PFSK-1 (cell line): ENCODE results near the gene FRMD4A.

Source experiments
- FOXP2 ChIP-seq: optimal IDR thresholded peaks from 2 replicates; pipeline ENCODE3; 2011; ENCODE audit warnings: borderline replicate concordance, control low read depth, inconsistent platforms; ENCODE audit not compliant: insufficient read depth; ENCODE audit errors: extremely low read length, extremely low read depth
- POLR2AphosphoS5 ChIP-seq: IDR thresholded peaks from 2 replicates; pipeline ENCODE4 v1.6.1; 2012; ENCODE audit warnings: low read depth, mild to moderate bottlenecking, control low read depth, low read length, moderate library complexity
- REST ChIP-seq, 2 experiments: IDR thresholded peaks; 2 replicates each; pipeline versions ENCODE4 v1.6.1 to v1.8.0; 2011 to 2012; ENCODE audit warnings: low read depth in 2 of 2, low read length in 2 of 2, control low read depth in 1 of 2, inconsistent platforms in 1 of 2, mild to moderate bottlenecking in 1 of 2, moderate library complexity in 1 of 2; ENCODE audit not compliant: insufficient read depth in 1 of 2
- SIN3A ChIP-seq: IDR thresholded peaks from 2 replicates; pipeline ENCODE4 v1.6.1; 2012; ENCODE audit warnings: mild to moderate bottlenecking, low read length, moderate library complexity, borderline replicate concordance; ENCODE audit not compliant: insufficient read depth
- TAF1 ChIP-seq: IDR thresholded peaks from 2 replicates; pipeline ENCODE4 v1.6.1; 2012; ENCODE audit warnings: low read length, control low read depth, borderline replicate concordance; ENCODE audit not compliant: insufficient read depth

FRMD4A gene

GRCh38 chr10:14023673-14024328 is 306.9 kb downstream of the FRMD4A start:
- TF ChIP-seq POLR2AphosphoS5, result no peak
- TF ChIP-seq FOXP2, result no peak
- no peak for TF ChIP-seq SIN3A
- TF ChIP-seq TAF1, result no peak
- no peak for TF ChIP-seq REST (IDR thresholded peaks at IDR 0.05; ENCODE audit: insufficient read depth in 1 of 2, low read depth in 2 of 2, low read length in 2 of 2)

DNA sequence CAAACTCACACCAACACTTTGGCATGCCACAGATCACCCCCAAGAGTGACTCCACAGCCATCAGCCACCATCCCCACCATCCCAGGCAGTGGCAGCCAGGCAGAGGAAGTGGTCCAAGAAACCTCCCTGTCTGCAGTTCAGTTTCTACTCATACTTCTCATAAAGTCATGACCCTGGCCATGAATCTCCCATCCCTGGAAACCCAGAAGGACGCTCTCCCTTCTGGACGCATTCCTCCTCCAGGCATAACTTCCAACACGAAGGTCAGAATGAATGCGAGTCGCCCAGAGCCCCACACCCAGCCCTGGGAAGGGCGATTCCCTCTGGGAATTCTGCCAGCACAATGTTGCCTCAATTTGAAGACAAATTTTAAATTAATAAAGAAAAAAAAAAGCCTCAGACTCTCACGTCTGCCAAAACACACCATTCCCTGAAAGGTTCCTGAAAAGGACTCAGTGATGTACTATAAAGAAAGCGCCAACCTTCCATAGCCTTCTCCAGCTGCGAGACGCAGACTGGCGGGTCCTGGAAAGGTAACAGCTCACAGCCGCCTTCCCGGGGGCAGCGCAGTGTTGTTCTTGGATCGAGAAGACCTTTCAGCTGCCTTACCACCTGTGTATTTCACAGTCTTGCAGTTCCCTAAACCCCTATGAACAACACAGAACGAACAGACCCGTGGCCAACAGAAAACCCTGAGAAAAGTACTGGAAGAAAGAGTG is 307.6 kb downstream of the FRMD4A start:
- no peak for TF ChIP-seq FOXP2
- TF ChIP-seq REST (IDR thresholded peaks at IDR 0.05; ENCODE audit: insufficient read depth in 1 of 2, low read depth in 2 of 2, low read length in 2 of 2), result no peak
- TF ChIP-seq SIN3A, result no peak
- TF ChIP-seq POLR2AphosphoS5, result no peak
- TF ChIP-seq TAF1, result no peak

GRCh38 chr10:14022052-14022451 is 308.7 kb downstream of the FRMD4A start:
- TF ChIP-seq FOXP2 (no peak), POLR2AphosphoS5 (no peak), TAF1 (no peak), SIN3A (no peak), REST (IDR thresholded peaks at IDR 0.05; ENCODE audit: insufficient read depth in 1 of 2, low read depth in 2 of 2, low read length in 2 of 2) (no peak)

DNA sequence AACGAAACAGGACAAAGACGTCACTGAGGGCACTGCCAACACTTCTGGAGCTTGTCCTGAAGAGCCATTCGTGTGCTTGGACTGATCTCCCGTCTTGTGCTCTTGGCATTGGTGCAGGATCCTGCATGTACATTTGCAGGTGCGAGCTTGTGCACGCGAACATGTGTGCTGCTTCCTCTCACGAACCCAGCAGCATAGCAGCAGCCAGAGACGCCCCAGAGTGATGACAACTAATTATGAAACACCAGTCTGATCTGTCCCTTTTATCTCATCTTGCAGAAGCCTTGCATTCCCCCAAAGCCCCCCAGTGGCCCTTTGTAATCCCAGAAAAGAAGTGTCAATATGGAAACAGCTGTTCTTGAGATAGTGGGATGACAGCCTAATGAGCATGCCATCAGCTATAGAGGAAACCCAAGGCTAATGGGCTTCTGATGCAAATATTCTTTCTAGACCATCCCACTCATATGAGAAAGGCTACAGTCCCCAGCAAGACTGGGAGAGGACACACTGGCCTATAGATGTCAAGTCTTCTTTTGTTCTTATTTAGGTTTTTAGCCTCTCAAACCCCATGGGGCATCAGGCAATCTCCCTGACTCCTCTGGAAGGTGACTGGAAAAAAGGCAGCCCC is 310.6 kb downstream of the FRMD4A start:
- no peak for TF ChIP-seq TAF1

GRCh38 chr10:14017467-14017866 is 313.3 kb downstream of the FRMD4A start:
- TF ChIP-seq FOXP2 (no peak), SIN3A (no peak), REST (IDR thresholded peaks at IDR 0.05; ENCODE audit: insufficient read depth in 1 of 2, low read depth in 2 of 2, low read length in 2 of 2) (no peak), POLR2AphosphoS5 (no peak), TAF1 (no peak)
